BE2C (cell line): ENCODE results near the gene PPP1CC.

Experiments used
- DNase-seq: peaks from one replicate; pipeline ENCODE4 v3.0.0-alpha.2; 2020
- H3K27me3 ChIP-seq: fragments of 250-450 bp; sonication (Bioruptor Pico); 2 replicates; pipeline ENCODE4 v1.5.1; 2020; ENCODE audit warnings: mild to moderate bottlenecking
- H3K36me3 ChIP-seq: fragments of 250-450 bp; sonication (Bioruptor Pico); 2 replicates; pipeline ENCODE4 v1.5.1; 2020; ENCODE audit warnings: mild to moderate bottlenecking
- H3K4me1 ChIP-seq: fragments of 250-450 bp; sonication (Bioruptor Pico); 2 replicates; pipeline ENCODE4 v1.5.1; 2020
- H3K4me3 ChIP-seq: 2 replicates; pipeline ENCODE4 v1.5.1; 2011; ENCODE audit warnings: low read depth, low read length
- H3K9me3 ChIP-seq: fragments of 250-450 bp; sonication (Bioruptor Pico); 2 replicates; pipeline ENCODE4 v1.5.1; 2020
- CTCF ChIP-seq: IDR thresholded peaks from 2 replicates; pipeline ENCODE4 v1.5.1; 2012; ENCODE audit warnings: mild to moderate bottlenecking, low read depth, low read length

Gene PPP1CC

GRCh38 chr12:110782094-110782493, 39.4 kb upstream of the PPP1CC start:
- Histone ChIP-seq H3K4me1 (no peaks in the 10 kb centered on the region), H3K9me3 (no peaks in the 10 kb centered on the region), H3K4me3 (no peak overlapping the region), H3K36me3 (no peaks in the 10 kb centered on the region), H3K27me3 (no peaks in the 10 kb centered on the region)
- no peak for DNase-seq
- TF ChIP-seq CTCF = no peak

- Histone ChIP-seq H3K9me3 (no peaks in the 10 kb centered on the region), H3K36me3 (no peaks in the 10 kb centered on the region), H3K4me3 (no peak overlapping the region), H3K27me3 (no peaks in the 10 kb centered on the region), H3K4me1 (no peaks in the 10 kb centered on the region)
- no peak for TF ChIP-seq CTCF
- DNase-seq = no peak
Observed at GRCh38 chr12:110780448-110780847, 37.8 kb upstream of the PPP1CC start.

- H3K4me3 ChIP-seq = no peak overlapping the region
- DNase-seq = no peak
- H3K9me3 ChIP-seq = no peaks in the 10 kb centered on the region
- H3K4me1 ChIP-seq = no peaks in the 10 kb centered on the region
- H3K27me3 ChIP-seq = no peaks in the 10 kb centered on the region
- TF ChIP-seq CTCF = no peak
- H3K36me3 ChIP-seq = no peaks in the 10 kb centered on the region
Observed at GRCh38 chr12:110778833-110779577, 36.3 kb upstream of the PPP1CC start.

- H3K4me1 ChIP-seq = no peaks in the 10 kb centered on the region
- H3K4me3 ChIP-seq = no peak overlapping the region
- no peaks in the 10 kb centered on the region for H3K36me3 ChIP-seq
- no peak for DNase-seq
- H3K27me3 ChIP-seq = no peaks in the 10 kb centered on the region
- no peak for TF ChIP-seq CTCF
- no peaks in the 10 kb centered on the region for H3K9me3 ChIP-seq
Observed at GRCh38 chr12:110776410-110776809, 33.7 kb upstream of the PPP1CC start.

- Histone ChIP-seq H3K36me3 (no peaks in the 10 kb centered on the region), H3K9me3 (no peaks in the 10 kb centered on the region), H3K27me3 (no peaks in the 10 kb centered on the region), H3K4me3 (no peak overlapping the region), H3K4me1 (no peaks in the 10 kb centered on the region)
- DNase-seq = no peak
- TF ChIP-seq CTCF = no peak
Observed at GRCh38 chr12:110775997-110776396, 33.3 kb upstream of the PPP1CC start.

- Histone ChIP-seq H3K9me3 (no peaks in the 10 kb centered on the region), H3K27me3 (no peaks in the 10 kb centered on the region), H3K4me1 (no peaks in the 10 kb centered on the region), H3K36me3 (no peaks in the 10 kb centered on the region), H3K4me3 (no peak overlapping the region)
- TF ChIP-seq CTCF = no peak
- DNase-seq = no peak
Observed at GRCh38 chr12:110774824-110775223, 32.1 kb upstream of the PPP1CC start.
